K562 (cell line): Measurements from ENCODE around the gene LINGO4. TPM values are rescaled to one million over a fixed set of nuclear protein-coding genes. Genes with fewer than 3 reads are reported as not detected.

Experiments used
- ATAC-seq: fragments of 200-7000 bp; cut with Tn5 transposase; 3 replicates; pipeline ENCODE4 v1.9.1; 2020; ENCODE audit warnings: moderate library complexity
- BruUV-seq: library from RNA; stranded (reverse); fragments of 400-500 nt; replicated peaks from 2 replicates; lab custom pipeline; 2021; lab: Mats Ljungman, UMichigan
- CTCF ChIA-PET: fragments of 300-600 bp; formaldehyde crosslinking; extraction: SDS; loops from one replicate; lab custom pipeline; 2021; ENCODE audit warnings: low intra/inter-chr PET ratio; lab: Yijun Ruan, JAX
- POLR2A ChIA-PET: fragments of 300-600, 350-650 bp; sonication (Branson Sonifier 250); formaldehyde crosslinking; extraction: SDS; loops from one replicate; lab custom pipeline; 2021; ENCODE audit warnings: antibody characterized with exemption, inconsistent platforms; lab: Yijun Ruan, JAX
- DNase-seq, 4 experiments: peaks; one replicate each; pipeline versions ENCODE4 v3.0.0 to v3.0.0-alpha.2; 2011 to 2018; ENCODE audit warnings: low spot score in 3 of 4, mixed read lengths in 3 of 4; ENCODE audit errors: extremely low read depth in 1 of 4
- FAIRE-seq: peaks from 2 replicates; lab custom pipeline; 2011; peaks lifted over from hg19 to GRCh38; lab: Jason Lieb, UNC
- H2AFZ ChIP-seq: 2 replicates; pipeline ENCODE4 v1.6.0; 2011; ENCODE audit warnings: low read depth, low read length, control low read depth, inconsistent platforms
- H3K27ac ChIP-seq: fragments of 200-600 bp; 3 replicates; pipeline ENCODE4 v1.8.0; 2011; ENCODE audit warnings: low read depth, mild to moderate bottlenecking, control low read depth, inconsistent platforms, low read length, moderate library complexity, mixed read lengths; ENCODE audit errors: extremely low read depth
- H3K27me3 ChIP-seq, 2 experiments: fragments of 300-600 bp in 1 of 2; 2 replicates in 1 of 2; 3 replicates in 1 of 2; pipeline versions ENCODE4 v1.6.0 to v1.8.0; 2011; ENCODE audit warnings: inconsistent platforms in 2 of 2, low read length in 2 of 2, mild to moderate bottlenecking in 1 of 2, mixed read lengths in 1 of 2, moderate library complexity in 1 of 2; ENCODE audit not compliant: control insufficient read depth in 2 of 2, insufficient read depth in 2 of 2
- H3K36me3 ChIP-seq: fragments of 300-600 bp; 3 replicates; pipeline ENCODE4 v1.8.0; 2011; ENCODE audit warnings: mild to moderate bottlenecking, low read length, inconsistent platforms; ENCODE audit not compliant: control insufficient read depth, insufficient read depth
- H3K4me1 ChIP-seq, 2 experiments: fragments of 200-600 bp in 1 of 2; replicated peaks in 1 of 2; 2 replicates in 1 of 2; 3 replicates in 1 of 2; pipeline versions ENCODE4 v1.5.1 to v1.8.0; 2011; ENCODE audit warnings: inconsistent platforms in 2 of 2, low read length in 2 of 2, mild to moderate bottlenecking in 1 of 2, mixed read lengths in 1 of 2, moderate library complexity in 1 of 2; ENCODE audit not compliant: control insufficient read depth in 2 of 2, insufficient read depth in 2 of 2
- H3K4me2 ChIP-seq: 2 replicates; pipeline ENCODE4 v1.6.1; 2011; ENCODE audit warnings: low read length, control low read depth, inconsistent platforms, mixed read lengths; ENCODE audit not compliant: insufficient read depth
- H3K4me3 ChIP-seq: fragments of 200-600 bp; sonication (generic), shearing (Covaris generic); 2 replicates; pipeline ENCODE4 v1.5.1; 2016; ENCODE audit warnings: control low read depth, inconsistent platforms
- H3K79me2 ChIP-seq: fragments of 200-600 bp; 3 replicates; pipeline ENCODE4 v1.8.0; 2011; ENCODE audit warnings: low read length, inconsistent platforms; ENCODE audit not compliant: control insufficient read depth, insufficient read depth
- H3K9ac ChIP-seq, 2 experiments: 2 replicates each; pipeline versions ENCODE4 v1.6.0 to v1.6.1; 2011; ENCODE audit warnings: low read depth in 2 of 2, low read length in 2 of 2, control low read depth in 1 of 2, inconsistent platforms in 1 of 2, mild to moderate bottlenecking in 1 of 2, mixed read lengths in 1 of 2; ENCODE audit not compliant: insufficient read depth in 1 of 2
- H3K9me1 ChIP-seq: one replicate; pipeline ENCODE4 v1.6.0; 2011; ENCODE audit warnings: inconsistent platforms, mild to moderate bottlenecking, low read length, moderate library complexity; ENCODE audit not compliant: control insufficient read depth, insufficient read depth
- H3K9me3 ChIP-seq: replicated peaks from 2 replicates; pipeline ENCODE4 v1.5.1; 2011; ENCODE audit warnings: low read depth, low read length, inconsistent platforms; ENCODE audit not compliant: control insufficient read depth, insufficient read depth
- H4K20me1 ChIP-seq: replicated peaks from 2 replicates; pipeline ENCODE4 v1.6.1; 2011; ENCODE audit warnings: low read length, inconsistent platforms, mixed read lengths; ENCODE audit not compliant: control insufficient read depth, insufficient read depth
- CBFA2T2 ChIP-seq: fragments of 450-650 bp; conservative IDR thresholded peaks from 2 replicates; pipeline ENCODE4 v1.6.1; 2017; ENCODE audit warnings: mild to moderate bottlenecking
- DMBX1 ChIP-seq: fragments of 250-450 bp; sonication (Bioruptor Pico); IDR thresholded peaks from 2 replicates; pipeline ENCODE4 v1.8.0; 2022; ENCODE audit warnings: inconsistent platforms, mild to moderate bottlenecking, moderate library complexity, borderline replicate concordance
- FOXM1 ChIP-seq, 2 experiments: fragments of 450-650 bp in 1 of 2; sonication (generic) in 1 of 2; formaldehyde crosslinking in 1 of 2; IDR thresholded peaks; 2 replicates each; pipeline versions ENCODE4 v1.6.1 to v1.9.0; 2017 to 2022; ENCODE audit warnings: low read depth in 2 of 2, mild to moderate bottlenecking in 2 of 2, missing genetic modification reagents in 1 of 2, moderate library complexity in 1 of 2
- MBD2 ChIP-seq: sonication (generic); IDR thresholded peaks from 2 replicates; pipeline ENCODE4 v1.6.1; 2016; ENCODE audit warnings: low read depth, borderline replicate concordance
- MCM3 ChIP-seq: fragments of 450-650 bp; IDR thresholded peaks from 2 replicates; pipeline ENCODE4 v1.6.1; 2016
- MECOM ChIP-seq: fragments of 250-450 bp; sonication (Bioruptor Pico); IDR thresholded peaks from 2 replicates; pipeline ENCODE4 v1.8.0; 2022; ENCODE audit warnings: inconsistent platforms
- NCOR1 ChIP-seq: fragments of 450-650 bp; IDR thresholded peaks from 2 replicates; pipeline ENCODE4 v1.6.1; 2016; ENCODE audit warnings: mild to moderate bottlenecking, moderate library complexity
- RFX1 ChIP-seq: fragments of 450-650 bp; IDR thresholded peaks from 2 replicates; pipeline ENCODE4 v1.6.1; 2016; ENCODE audit warnings: mild to moderate bottlenecking, moderate library complexity
- SIRT6 ChIP-seq: IDR thresholded peaks from one replicate; pipeline ENCODE4 v1.6.1; 2012; ENCODE audit warnings: low read depth, mild to moderate bottlenecking, control low read depth, inconsistent platforms, low read length, moderate library complexity
- SMAD4 ChIP-seq: fragments of 250-450 bp; sonication (Bioruptor Pico); conservative IDR thresholded peaks from 2 replicates; pipeline ENCODE4 v1.8.0; 2021; ENCODE audit warnings: inconsistent platforms, mild to moderate bottlenecking, moderate library complexity
- SMARCA4 ChIP-seq: fragments of 450-650 bp; IDR thresholded peaks from 2 replicates; pipeline ENCODE4 v1.6.1; 2016
- SMARCC2 ChIP-seq: fragments of 450-650 bp; IDR thresholded peaks from 2 replicates; pipeline ENCODE4 v1.6.1; 2017; ENCODE audit warnings: antibody characterized with exemption, moderate library complexity, mild to moderate bottlenecking, low read depth
- TAL1 ChIP-seq: fragments of 450-650 bp; IDR thresholded peaks from 2 replicates; pipeline ENCODE4 v1.6.1; 2016; ENCODE audit warnings: mild to moderate bottlenecking
- TBL1XR1 ChIP-seq, 2 experiments: IDR thresholded peaks; 2 replicates each; pipeline ENCODE4 v1.6.1; 2012; ENCODE audit warnings: improper control_type of control experiment in 2 of 2, low read length in 2 of 2, mild to moderate bottlenecking in 1 of 2
- ZBTB1 ChIP-seq: sonication (generic); formaldehyde crosslinking; IDR thresholded peaks from 2 replicates; pipeline ENCODE4 v1.8.1; 2023; ENCODE audit warnings: missing genetic modification reagents, low read depth, mild to moderate bottlenecking, borderline replicate concordance
- ZBTB17 ChIP-seq: fragments of 450-650 bp; formaldehyde crosslinking; IDR thresholded peaks from 2 replicates; pipeline ENCODE4 v1.4.0; 2020; ENCODE audit warnings: mild to moderate bottlenecking
- ZEB2 ChIP-seq: fragments of 450-650 bp; IDR thresholded peaks from 2 replicates; pipeline ENCODE4 v1.6.1; 2016
- ZNF175 ChIP-seq: fragments of 200-800 bp; sonication (Bioruptor generic); IDR thresholded peaks from 2 replicates; pipeline ENCODE4 v1.6.1; 2016; ENCODE audit warnings: low read depth, mild to moderate bottlenecking, missing genetic modification characterization, missing compliant biosample characterization
- WGBS: fragments of 100-300 bp; shearing (Covaris generic); methylation state at CpG from one replicate; pipeline ENCODE4 v1.1.6; 2016; ENCODE audit warnings: low coverage, mixed read lengths; ENCODE audit not compliant: insufficient coverage; ENCODE audit errors: missing lambda C conversion rate; 5-methylcytosine and 5-hydroxymethylcytosine counted together
- in situ Hi-C: fragments of 300-500 bp; cut with MboI; formaldehyde crosslinking; loops from 4 replicates; pipeline ENCODE4 v1.15.0; 2018; ENCODE audit warnings: inconsistent platforms, mixed read lengths
- intact Hi-C: fragments of 100-400 bp; cut with micrococcal nuclease; formaldehyde crosslinking; loops from 2 replicates; pipeline ENCODE4 v1.14.2; 2022
- polyA plus RNA-seq, 8 experiments: library from polyadenylated mRNA; depleted of rRNA in 4 of 8; stranded (reverse) in 5 of 8; unstranded in 3 of 8; fragments of >200 nt; fragmentation: Nextera tagmentation in 2 of 8; fragmentation: Illumina TruSeq in 1 of 8; extraction: Ambion mirVana in 2 of 8; extraction: Trizol in 1 of 8; gene quantifications; 2 replicates each; pipeline versions ENCODE4 v1.2.1 to v1.2.3, GENCODE V29; 2011 to 2014; ENCODE audit warnings: inconsistent platforms in 1 of 8, missing spikeins in 1 of 8
- total RNA-seq, 7 experiments: library from RNA; depleted of rRNA in 6 of 7; stranded (reverse); fragments of >200 nt in 6 of 7; fragmentation: Illumina TruSeq in 2 of 7; extraction: Trizol in 2 of 7; gene quantifications; 2 replicates each; pipeline versions ENCODE4 v1.2.1 to v1.2.3, GENCODE V29; 2011 to 2021; ENCODE audit warnings: low replicate concordance in 1 of 7
- TF ChIP-seq, protein P1 (sequence below): fragments of 450-650 bp; formaldehyde crosslinking; IDR thresholded peaks from 2 replicates; pipeline ENCODE4 v1.4.0; 2020; ENCODE audit warnings: mild to moderate bottlenecking, moderate library complexity
- TF ChIP-seq, protein P2 (sequence below): fragments of 250-450 bp; sonication (Bioruptor Pico); IDR thresholded peaks from 2 replicates; pipeline ENCODE4 v1.5.0; 2021; ENCODE audit warnings: mild to moderate bottlenecking, borderline replicate concordance

Gene LINGO4
- total and polyA plus RNA-seq, 9 of the 15 experiments (the other 6 are each of a cell fraction or from before 2014, with no cell fraction given), result not detected

DNA sequence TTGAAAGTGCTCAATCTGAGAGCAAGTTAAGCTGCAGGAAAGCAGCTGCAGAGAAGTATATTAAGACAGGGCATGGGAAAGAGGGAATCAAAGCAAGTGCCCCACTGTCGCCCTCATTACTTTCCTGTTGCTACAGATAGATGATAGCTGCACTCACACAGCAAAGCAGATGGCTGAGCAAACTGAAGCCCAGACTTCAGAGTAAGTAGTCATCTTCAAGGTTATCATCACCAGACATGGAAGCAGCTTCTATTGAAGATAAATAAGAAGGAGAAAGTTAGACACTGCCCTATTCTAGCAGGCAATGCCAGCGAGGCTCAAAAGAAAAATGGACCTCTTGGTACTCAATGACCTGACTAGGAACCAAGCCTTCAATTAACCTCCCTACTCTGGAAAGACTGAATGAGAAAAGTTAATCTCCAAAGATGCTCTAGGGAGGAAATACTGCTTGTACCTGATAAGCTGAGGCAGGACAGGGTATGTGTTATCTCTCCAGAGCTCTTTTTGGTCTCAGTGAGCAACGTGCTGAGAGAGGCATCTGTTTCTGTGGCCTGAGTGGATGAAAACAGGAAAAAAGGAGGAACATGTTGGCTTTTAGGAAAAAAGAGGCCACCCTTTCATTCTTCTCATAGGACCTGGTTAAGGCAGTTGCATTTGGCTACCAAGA, 30.8 kb downstream of the LINGO4 start:
- Histone ChIP-seq H3K4me3 (no peak overlapping the region), H3K9ac (0 out of 4 replicates have a peak overlapping the region, but pooled peaks of 1 of the 2 experiments have one; percentile 11), H2AFZ (peak overlapping the region; percentile 60; the same call in 1 of the 2 replicates), H3K4me2 (peak overlapping the region; percentile 56), H3K9me1 (no peaks in the 10 kb centered on the region), H3K4me1 (peaks cover 21 to 38% of the 10 kb centered on the region in 2 experiments), H3K9me3 (0 out of 2 replicates have a peak, but pooled peaks cover 2% of the 10 kb centered on the region), H4K20me1 (0 out of 2 replicates have a peak, but pooled peaks cover 2% of the 10 kb centered on the region), H3K27me3 (no peaks in the 10 kb centered on the region), H3K27ac (peak overlapping the region; percentile 66), H3K36me3 (peaks cover 10% of the 10 kb centered on the region; the same call in 2 of the 3 replicates), H3K79me2 (no peaks in the 10 kb centered on the region)
- in situ Hi-C loops (no loop called here), intact Hi-C loops (no loop called here)
- POLR2A ChIA-PET, result interaction anchor here (0.7 to 2.0 kb wide), 8 partner anchors 8 to 665 kb away, joined by 3 to 15 read pairs (median 4); partner anchors contain the start of genes MRPL9, TDRKH and TUFT1
- ATAC-seq, result peak; percentile 89
- BruUV-seq, result no TSS peak
- peak; percentile 72 to 83 (median 78) for DNase-seq
- FAIRE-seq, result peak; percentile 92
- WGBS, result 0% methylated on average over 3 of the region's 3 CpGs
- CTCF ChIA-PET, result no interaction called here
- TF ChIP-seq MCM3, result no peak
- peak; percentile 49; the same call in 1 of the 2 replicates for TF ChIP-seq SMARCC2
- TF ChIP-seq MECOM (CRISPR knock-in tag), result peak; percentile 64; the same call in 1 of the 2 replicates
- TF ChIP-seq SIRT6, result no peak
- no peak for TF ChIP-seq ZBTB17 (CRISPR knock-in tag)
- TF ChIP-seq FOXM1 (IDR thresholded peaks at IDR 0.05; ENCODE audit: low read depth), result peak; percentile 58; the same call in 1 of the 2 replicates
- no peak for TF ChIP-seq FOXM1 (CRISPR knock-in tag; IDR thresholded peaks at IDR 0.05; ENCODE audit: low read depth)
- TF ChIP-seq SMARCA4, result peak; percentile 88
- peak; percentile 89 for TF ChIP-seq NCOR1
- TF ChIP-seq, protein P1, sequence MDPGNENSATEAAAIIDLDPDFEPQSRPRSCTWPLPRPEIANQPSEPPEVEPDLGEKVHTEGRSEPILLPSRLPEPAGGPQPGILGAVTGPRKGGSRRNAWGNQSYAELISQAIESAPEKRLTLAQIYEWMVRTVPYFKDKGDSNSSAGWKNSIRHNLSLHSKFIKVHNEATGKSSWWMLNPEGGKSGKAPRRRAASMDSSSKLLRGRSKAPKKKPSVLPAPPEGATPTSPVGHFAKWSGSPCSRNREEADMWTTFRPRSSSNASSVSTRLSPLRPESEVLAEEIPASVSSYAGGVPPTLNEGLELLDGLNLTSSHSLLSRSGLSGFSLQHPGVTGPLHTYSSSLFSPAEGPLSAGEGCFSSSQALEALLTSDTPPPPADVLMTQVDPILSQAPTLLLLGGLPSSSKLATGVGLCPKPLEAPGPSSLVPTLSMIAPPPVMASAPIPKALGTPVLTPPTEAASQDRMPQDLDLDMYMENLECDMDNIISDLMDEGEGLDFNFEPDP (CRISPR knock-in tag), result no peak
- TF ChIP-seq, protein P2, sequence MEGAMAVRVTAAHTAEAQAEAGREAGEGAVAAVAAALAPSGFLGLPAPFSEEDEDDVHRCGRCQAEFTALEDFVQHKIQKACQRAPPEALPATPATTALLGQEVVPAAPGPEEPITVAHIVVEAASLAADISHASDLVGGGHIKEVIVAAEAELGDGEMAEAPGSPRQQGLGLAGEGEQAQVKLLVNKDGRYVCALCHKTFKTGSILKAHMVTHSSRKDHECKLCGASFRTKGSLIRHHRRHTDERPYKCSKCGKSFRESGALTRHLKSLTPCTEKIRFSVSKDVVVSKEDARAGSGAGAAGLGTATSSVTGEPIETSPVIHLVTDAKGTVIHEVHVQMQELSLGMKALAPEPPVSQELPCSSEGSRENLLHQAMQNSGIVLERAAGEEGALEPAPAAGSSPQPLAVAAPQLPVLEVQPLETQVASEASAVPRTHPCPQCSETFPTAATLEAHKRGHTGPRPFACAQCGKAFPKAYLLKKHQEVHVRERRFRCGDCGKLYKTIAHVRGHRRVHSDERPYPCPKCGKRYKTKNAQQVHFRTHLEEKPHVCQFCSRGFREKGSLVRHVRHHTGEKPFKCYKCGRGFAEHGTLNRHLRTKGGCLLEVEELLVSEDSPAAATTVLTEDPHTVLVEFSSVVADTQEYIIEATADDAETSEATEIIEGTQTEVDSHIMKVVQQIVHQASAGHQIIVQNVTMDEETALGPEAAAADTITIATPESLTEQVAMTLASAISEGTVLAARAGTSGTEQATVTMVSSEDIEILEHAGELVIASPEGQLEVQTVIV (CRISPR knock-in tag), result no peak
- peak in 1 of 2 experiments; percentile 70; a peak in 1 of 4 replicates for TF ChIP-seq TBL1XR1 (IDR thresholded peaks at IDR 0.05; ENCODE audit: low read length in 2 of 2)
- TF ChIP-seq ZNF175 (CRISPR knock-in tag), result no peak
- peak; percentile 91 for TF ChIP-seq CBFA2T2
- TF ChIP-seq SMAD4 (CRISPR knock-in tag), result peak; percentile 63; the same call in 1 of the 2 replicates
- TF ChIP-seq ZEB2, result 0 out of 2 replicates have a peak, but pooled peaks have one; percentile 39
- TF ChIP-seq DMBX1 (CRISPR knock-in tag), result 0 out of 2 replicates have a peak, but pooled peaks have one; percentile 46
- TF ChIP-seq MBD2, result 0 out of 2 replicates have a peak, but pooled peaks have one; percentile 48
- no peak for TF ChIP-seq ZBTB1 (CRISPR knock-in tag)
- TF ChIP-seq RFX1, result no peak
- peak; percentile 84 for TF ChIP-seq TAL1
